Prostate gland (tissue), 2 donors: ENCODE data around the gene THRSP.

ENCODE experiments used
- POLR2A ChIP-seq: fragments of 450-650 bp; IDR thresholded peaks from one replicate; pipeline ENCODE4 v1.6.1; 2016; ENCODE audit warnings: antibody characterized with exemption, mild to moderate bottlenecking
- TF ChIP-seq, protein P1 (sequence below), 4 experiments: fragments of 200-600 bp in 2 of 4; fragments of 450-650 bp in 2 of 4; sonication (generic) in 2 of 4; IDR thresholded peaks; 1 replicate in 3 of 4; 2 replicates in 1 of 4; pipeline ENCODE4 v1.5.1; 2016 to 2019; ENCODE audit warnings: antibody characterized with exemption in 4 of 4, mild to moderate bottlenecking in 2 of 4, moderate library complexity in 2 of 4

DNA sequence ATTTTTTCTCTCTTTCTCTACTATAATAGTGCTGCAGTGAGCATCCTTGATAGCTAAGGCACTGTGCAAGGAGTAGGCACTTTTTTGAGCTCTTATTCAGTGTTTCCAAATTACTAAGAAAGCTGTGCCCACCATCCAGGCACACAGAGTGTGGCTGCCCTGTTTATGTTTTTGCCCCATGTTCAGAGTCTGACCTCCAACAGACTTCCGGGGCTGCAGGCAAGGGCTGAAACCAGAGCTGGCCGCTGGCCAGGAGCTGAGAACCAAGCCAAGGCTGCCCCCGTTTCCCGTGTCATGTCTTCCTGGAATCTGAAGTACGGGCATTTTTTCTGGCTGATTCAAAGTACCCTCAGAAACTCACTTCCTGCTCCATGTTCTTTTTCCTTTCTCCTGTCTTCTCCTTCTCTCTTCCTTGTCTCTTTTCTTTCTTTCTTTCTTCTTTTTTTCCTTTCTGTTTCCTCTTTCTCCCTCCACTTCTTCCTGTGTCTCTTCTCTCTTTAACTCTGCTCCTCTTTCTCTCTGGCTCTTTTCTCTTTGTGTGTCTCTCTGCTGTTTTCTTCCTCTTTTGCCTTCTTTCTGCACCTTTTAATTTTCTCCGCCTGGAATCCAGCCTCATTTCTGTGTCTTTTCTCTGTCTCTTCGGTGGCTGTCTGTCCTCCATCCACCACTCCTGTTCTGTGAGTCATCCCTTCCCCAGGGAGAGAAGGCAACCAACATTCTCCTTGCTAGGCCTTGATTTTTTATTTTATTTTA is 23.6 kb upstream of the THRSP start:
- TF ChIP-seq, protein P1, sequence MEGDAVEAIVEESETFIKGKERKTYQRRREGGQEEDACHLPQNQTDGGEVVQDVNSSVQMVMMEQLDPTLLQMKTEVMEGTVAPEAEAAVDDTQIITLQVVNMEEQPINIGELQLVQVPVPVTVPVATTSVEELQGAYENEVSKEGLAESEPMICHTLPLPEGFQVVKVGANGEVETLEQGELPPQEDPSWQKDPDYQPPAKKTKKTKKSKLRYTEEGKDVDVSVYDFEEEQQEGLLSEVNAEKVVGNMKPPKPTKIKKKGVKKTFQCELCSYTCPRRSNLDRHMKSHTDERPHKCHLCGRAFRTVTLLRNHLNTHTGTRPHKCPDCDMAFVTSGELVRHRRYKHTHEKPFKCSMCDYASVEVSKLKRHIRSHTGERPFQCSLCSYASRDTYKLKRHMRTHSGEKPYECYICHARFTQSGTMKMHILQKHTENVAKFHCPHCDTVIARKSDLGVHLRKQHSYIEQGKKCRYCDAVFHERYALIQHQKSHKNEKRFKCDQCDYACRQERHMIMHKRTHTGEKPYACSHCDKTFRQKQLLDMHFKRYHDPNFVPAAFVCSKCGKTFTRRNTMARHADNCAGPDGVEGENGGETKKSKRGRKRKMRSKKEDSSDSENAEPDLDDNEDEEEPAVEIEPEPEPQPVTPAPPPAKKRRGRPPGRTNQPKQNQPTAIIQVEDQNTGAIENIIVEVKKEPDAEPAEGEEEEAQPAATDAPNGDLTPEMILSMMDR (IDR thresholded peaks at IDR 0.05): no peak
- TF ChIP-seq POLR2A: no peak
